Muscle of back (tissue), 11 donors: Measurements from ENCODE around the gene LARP4B. TPM values are rescaled to one million over a fixed set of nuclear protein-coding genes. Genes with fewer than 3 reads are reported as not detected.

Source experiments
- DNase-seq, 3 donors: peaks; one replicate each; pipeline versions ENCODE4 v3.0.0 to v3.0.0-alpha.2; 2013
- polyA plus RNA-seq, 10 donors: library from polyadenylated mRNA; unstranded; fragments of 120-200 nt; gene quantifications; one replicate each; pipeline ENCODE4 v1.2.1, GENCODE V29; 2013; ENCODE audit not compliant: insufficient read length in 10 of 10

Gene LARP4B
- polyA plus RNA-seq, 10 donors: 47.9 to 81.4 (median 59.1) TPM

GRCh38 chr10:871951-872403 is 59.5 kb downstream of the LARP4B start:
- DNase-seq: no peak

- DNase-seq: no peak
Observed at GRCh38 chr10:870564-871166, 60.8 kb downstream of the LARP4B start.

- DNase-seq: no peak
Observed at GRCh38 chr10:869171-869570, 62.3 kb downstream of the LARP4B start.

GRCh38 chr10:867807-868206 is 63.7 kb downstream of the LARP4B start:
- DNase-seq: no peak

- no peak for DNase-seq
Observed at GRCh38 chr10:866577-866941, 64.9 kb downstream of the LARP4B start.

- DNase-seq: no peak
Observed at GRCh38 chr10:865924-866576, 65.5 kb downstream of the LARP4B start.

GRCh38 chr10:865257-865656 is 66.2 kb downstream of the LARP4B start:
- no peak for DNase-seq

- DNase-seq: no peak
Observed at GRCh38 chr10:860519-860918, 71.0 kb downstream of the LARP4B start.

GRCh38 chr10:856416-857157 is 74.9 kb downstream of the LARP4B start:
- peak; percentile 10 to 72 (median 22) for DNase-seq

GRCh38 chr10:855671-856070 is 75.8 kb downstream of the LARP4B start:
- peak in 1 of 3 donors; percentile 22 for DNase-seq

- DNase-seq: no peak
Observed at GRCh38 chr10:855079-855478, 76.4 kb downstream of the LARP4B start.

GRCh38 chr10:853017-853416 is 78.5 kb downstream of the LARP4B start:
- DNase-seq: no peak

- DNase-seq: no peak
Observed at GRCh38 chr10:852386-852785, 79.1 kb downstream of the LARP4B start.

- no peak for DNase-seq
Observed at GRCh38 chr10:851901-852300, 79.6 kb downstream of the LARP4B start.

GRCh38 chr10:850093-850492 is 81.4 kb downstream of the LARP4B start:
- no peak for DNase-seq

- no peak for DNase-seq
Observed at GRCh38 chr10:847868-848267, 83.6 kb downstream of the LARP4B start.

GRCh38 chr10:846126-846685 is 85.3 kb downstream of the LARP4B start:
- no peak for DNase-seq

- no peak for DNase-seq
Observed at GRCh38 chr10:845526-845925, 86.0 kb downstream of the LARP4B start.

- DNase-seq: no peak
Observed at GRCh38 chr10:844552-844951, 87.0 kb downstream of the LARP4B start.

- no peak for DNase-seq
Observed at GRCh38 chr10:843703-844102, 87.8 kb downstream of the LARP4B start.

GRCh38 chr10:842795-843194 is 88.7 kb downstream of the LARP4B start:
- DNase-seq: no peak

GRCh38 chr10:841535-841934 is 90.0 kb downstream of the LARP4B start:
- DNase-seq: no peak
